ENCODE data around the gene DPCD.
"Not testable (repeated sequence)": the region's sequence is repeated elsewhere in the genome, so short reads cannot be mapped to it uniquely, and the experiment has no call there.

The DPCD gene

DNA sequence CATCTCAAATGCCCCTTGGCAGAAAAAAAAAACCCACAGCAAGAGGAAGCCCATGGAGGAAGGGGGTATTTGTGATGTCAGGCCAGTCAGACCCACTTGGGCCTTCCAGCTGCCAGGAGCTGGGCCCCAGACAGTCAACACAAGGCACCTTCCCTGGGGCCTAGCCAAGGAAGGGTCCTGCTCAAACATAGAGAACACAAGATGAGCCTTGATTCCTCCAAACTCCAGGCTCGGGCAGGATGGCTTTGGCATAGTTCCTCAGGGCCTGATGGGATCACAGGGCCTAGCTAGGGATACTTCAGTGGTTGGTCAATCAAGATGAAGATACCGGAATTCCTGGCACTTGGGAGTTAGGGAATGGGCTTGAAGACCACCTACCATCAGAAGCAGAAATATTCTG is 30.8 kb downstream of the DPCD start:
- DNase-seq (ENCODE audit: low read depth, low spot score): no peak

DNA sequence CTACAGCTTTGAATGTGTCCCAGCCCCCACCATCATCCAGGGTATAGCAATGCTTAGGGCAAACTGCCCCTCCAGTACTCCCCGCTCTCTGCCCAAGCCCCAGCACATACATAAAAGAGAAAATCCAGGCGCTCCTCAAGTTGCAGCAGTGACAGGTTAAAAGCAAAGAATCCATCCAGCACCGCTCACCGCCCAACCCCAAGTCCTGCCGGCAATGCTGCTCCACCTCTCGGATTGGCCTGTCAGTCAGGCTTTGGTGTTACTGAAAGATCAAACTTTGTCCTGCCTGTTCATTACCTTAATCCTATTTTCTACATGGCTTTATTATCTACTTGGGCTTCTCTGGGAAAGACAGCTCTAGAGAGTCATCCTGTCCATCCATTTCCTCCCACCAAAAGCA is 31.9 kb downstream of the DPCD start:
- DNase-seq (ENCODE audit: low read depth, low spot score): no peak

DNA sequence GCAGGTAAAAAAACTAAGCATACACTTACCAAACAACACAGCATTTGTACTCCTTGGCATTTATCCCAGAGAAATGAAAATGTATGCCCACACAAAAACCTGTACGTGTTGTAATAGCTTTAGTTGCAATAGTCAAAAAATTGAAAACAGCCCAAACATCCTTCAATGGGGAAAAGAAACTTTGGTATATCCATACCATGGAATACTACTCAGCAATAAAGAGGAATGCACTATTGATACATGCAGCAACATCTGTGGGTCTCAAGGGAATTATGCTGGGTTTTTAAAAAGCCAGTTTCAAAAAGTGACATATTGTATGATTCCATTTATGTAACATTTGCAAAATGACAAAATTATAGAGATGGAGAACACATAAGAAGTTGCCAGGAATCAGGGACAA is 35.4 kb downstream of the DPCD start:
- DNase-seq (ENCODE audit: low read depth, low spot score): no peak

DNA sequence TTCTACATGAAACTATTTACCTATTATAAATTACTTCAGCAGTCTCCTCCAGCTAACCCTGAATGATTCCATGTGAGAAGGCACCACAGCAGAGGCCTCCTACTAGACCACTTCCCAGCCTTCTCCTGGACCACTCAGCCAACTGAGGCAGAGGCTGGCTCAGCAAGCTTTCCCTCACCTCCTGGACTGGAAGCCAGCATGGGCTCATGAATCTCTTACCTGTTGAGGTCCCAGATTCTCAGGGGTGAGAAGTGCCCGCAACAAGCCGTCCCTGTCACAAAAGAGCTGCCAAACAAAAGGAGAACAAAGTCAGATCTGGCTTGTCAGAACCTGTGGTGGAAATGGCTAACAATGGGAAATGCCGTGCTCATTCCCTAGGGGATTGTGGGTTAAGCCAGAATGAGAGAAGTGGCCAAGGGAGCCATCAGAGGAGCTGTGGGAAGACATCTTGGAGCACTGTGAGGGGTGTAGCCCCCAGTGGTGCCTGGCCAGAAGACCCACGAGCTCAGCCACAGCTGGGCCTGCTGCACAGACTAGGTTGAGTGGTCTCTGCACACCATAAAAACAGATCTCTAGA is 36.5 kb downstream of the DPCD start:
- no peak for DNase-seq (ENCODE audit: low read depth, low spot score)

DNA sequence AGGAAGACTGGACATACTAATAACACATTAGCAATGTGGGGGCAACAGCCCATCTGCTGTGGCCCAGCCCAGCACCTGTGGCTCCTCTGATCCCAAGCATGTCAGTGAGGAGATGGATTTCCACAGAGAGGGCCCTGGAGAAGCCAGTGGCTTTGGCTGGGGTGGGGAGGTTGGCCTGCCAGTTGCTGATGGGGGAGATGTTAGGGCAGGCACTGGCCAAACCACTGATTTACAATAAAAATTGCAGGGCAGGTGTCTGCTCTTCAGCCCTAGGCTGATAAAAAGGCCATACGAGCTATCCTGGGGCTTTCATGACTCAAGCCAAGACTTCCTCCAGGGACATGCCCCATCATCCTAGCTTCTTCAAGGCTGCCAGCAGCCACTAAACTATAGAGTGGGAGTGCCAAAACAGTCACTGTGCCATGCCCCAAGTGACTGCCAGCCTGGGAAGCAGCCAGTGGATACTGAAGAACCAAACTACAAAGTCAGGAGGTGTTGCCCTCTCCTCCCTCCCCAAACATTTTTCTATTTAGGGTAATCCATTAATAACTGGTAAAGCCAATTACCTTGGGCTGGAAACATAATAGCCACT is 37.8 kb downstream of the DPCD start:
- DNase-seq (ENCODE audit: low read depth, low spot score): no peak

DNA sequence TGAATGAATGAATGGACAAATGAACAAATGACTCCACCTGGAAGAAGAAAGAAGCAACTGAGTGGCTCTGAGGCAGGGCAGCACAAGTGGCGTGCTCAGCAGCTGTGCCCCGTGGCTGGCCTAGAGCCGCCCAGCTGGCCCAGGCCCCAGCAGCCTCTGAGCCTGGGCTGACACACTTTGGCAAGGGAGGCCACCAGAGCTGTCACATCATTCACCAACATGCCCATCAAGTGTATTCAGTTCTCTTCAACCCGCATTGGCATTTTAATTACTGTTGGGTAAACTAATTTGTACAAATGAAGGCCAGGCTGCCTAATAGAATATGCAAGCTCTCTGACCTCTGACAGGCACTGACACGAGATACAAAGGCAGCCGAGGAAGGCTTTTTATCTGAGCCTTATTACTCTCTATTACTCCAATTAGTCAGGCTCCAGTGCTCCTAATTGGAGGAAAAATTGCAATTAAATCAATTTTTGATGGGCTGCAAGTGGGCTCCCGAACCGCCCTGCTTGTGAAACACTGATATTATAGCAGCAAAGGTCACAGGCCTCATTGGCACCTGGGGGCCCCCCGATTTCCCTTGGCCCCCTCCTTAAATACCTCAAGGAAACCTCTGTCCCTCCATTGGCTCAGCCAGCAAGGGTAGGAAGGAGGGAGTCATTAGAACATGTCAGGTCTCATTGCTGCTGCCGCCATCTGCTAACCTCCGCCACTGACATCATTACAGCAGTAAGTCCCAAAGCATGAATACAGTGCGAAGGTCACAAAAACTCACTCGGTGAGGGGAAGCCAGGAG is 41.9 kb downstream of the DPCD start:
- DNase-seq (ENCODE audit: low read depth, low spot score): no peak

DNA sequence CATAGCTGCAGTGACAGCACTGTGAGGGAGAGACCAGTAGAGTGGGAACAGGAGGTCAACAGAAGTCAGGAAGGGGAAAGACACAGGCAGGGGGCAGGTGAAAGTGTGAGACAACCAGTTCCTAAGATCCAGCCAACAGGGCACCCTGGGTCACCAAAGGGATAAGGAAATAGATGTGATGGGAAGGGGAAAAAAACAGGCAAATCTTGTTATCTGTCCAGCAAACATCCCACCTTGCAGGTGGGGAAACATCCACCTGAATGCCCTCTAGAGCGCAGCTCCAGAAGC is 42.5 kb downstream of the DPCD start:
- no peak for DNase-seq (ENCODE audit: low read depth, low spot score)

DNA sequence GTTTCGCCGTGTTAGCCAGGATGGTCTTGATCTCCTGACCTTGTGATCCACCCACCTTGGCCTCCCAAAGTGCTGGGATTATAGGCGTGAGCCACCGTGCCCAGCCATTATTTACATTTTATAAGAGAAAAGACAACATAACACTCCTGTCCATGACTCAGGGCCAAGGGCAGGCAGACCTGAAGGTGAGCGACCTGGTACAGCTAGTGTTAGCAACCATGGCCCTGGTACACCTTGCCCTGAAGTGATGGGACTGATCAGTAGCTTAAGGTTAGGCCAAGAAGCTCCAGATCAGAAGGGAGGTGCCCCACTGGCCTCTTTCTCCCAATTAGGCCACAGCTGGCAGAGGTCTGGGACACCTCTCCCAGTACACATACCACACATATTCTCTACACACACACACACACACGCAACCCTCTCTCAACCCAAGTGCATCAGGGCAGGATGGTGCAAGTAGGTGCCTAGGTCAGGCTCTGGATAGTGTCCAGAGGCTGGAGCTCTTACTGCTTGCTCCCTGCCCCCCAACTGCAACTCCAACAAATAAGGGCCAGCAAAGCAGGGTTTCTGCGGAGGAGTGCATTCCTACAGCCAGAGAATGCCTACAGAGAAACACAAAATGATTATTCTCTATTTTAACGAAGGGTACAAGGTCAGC is 43.8 kb downstream of the DPCD start:
- no peak for DNase-seq (ENCODE audit: low read depth, low spot score)

DNA sequence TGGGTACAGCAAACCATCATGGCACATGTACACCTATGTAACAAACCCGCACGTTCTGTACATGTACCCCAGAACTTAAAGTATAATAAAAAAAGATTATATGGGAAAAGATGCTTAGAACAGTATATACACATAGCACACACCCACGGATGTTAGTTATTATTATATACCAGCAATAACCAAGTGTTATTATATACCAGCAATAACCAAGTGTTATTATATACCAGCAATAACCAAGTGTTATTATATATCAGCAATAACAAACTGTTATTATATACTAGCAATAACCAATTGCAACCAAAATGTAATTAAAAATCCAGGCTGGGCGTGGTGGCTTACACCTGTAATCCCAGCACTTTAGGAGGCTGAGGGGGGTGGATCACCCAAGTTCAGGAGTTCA is 45.4 kb downstream of the DPCD start:
- DNase-seq (ENCODE audit: low read depth, low spot score): not testable (repeated sequence)

DNA sequence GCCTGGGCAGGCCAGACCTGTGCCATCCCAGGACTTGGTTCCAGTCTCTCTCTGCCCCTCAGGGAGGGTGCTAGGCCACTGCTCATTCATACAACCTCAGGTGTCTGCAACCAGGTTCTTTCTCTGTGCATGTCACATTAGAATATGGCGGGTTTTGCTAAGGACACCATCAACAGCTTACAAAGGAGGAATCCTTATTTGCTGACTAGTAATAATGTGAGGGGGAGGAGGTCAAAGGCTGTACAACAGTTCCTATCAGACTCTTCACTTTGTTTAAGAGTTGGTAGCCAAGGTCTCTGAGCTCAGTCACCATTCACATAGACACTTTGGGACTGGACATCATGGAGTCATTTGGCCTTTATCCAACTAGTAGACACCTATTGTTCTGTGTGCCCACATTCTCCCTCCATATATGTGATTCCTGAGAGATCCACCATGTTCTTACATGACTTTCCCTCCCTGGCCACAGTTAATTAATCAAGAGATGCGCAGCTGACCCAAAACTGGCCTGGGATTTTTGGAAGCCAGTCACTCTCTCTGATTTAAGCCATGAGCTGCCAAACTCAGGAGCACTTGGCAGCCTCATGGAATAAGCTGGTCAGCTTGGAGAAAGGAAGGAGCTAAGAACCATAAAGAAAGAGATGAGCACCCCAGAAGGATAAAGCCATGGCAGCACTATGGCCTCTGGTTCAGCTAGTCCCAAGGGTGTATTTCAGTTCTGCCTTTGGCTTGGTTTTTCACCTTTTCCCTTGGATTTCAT is 51.2 kb downstream of the DPCD start:
- DNase-seq (ENCODE audit: low read depth, low spot score): no peak

DNA sequence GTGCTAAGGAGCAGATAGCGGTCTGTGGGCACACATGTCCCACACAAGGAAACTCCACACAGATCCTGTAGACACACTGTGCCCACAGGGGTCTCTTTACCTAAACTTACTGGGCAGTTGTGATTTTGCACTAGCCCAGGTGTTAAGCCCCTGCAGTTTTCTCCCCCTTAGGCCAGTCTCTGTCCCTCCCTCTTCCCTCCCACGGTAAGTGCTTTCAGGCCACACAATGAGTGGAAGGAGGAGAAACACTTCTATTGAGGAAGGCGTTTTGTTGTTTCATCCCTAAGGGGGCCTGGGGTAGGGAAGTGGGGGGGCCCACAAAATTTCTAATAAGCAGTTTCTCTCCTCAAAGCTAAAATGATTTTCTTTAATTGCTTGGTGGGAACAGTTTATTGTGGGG is 55.4 kb downstream of the DPCD start:
- DNase-seq (ENCODE audit: low read depth, low spot score): no peak

DNA sequence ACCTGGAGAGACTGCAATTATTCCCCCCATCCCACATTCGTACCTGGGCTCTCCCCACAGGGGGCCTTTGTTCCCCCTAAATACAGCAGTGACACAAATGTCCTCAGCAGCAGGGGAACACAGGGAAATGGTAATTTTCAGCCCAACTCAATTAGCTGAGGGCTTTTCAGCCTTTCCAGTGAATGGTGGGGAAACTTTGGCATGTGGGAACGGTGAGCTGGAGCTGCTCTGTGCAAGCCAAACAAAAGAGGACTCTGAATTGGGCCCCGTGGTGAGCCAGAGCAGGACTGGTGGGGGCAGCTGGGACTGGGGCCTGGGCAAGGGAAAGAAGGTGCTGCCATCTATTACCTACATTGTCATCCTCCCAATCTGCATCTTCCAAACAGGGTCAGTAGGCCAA is 55.9 kb downstream of the DPCD start:
- no peak for DNase-seq (ENCODE audit: low read depth, low spot score)

DNA sequence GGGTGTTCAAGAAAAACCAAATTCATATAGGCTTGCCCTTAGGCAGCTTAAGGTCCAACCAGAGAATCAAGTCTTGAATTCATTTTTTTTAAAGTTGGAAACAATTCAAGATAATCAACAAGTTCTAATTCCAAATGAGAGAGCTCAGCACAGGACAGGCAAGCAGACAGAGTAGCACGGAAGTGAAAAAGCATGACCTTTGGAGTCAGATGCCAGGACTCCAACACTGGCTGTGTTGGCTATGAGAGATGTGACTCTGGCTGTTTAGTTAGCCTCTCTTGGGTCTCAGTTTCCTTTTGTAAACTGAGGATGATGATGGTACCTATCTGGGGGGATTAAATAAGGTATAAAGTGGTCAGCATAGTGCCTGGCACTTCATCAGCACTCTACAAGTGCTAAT is 57.5 kb downstream of the DPCD start:
- DNase-seq (ENCODE audit: low read depth, low spot score): no peak

DNA sequence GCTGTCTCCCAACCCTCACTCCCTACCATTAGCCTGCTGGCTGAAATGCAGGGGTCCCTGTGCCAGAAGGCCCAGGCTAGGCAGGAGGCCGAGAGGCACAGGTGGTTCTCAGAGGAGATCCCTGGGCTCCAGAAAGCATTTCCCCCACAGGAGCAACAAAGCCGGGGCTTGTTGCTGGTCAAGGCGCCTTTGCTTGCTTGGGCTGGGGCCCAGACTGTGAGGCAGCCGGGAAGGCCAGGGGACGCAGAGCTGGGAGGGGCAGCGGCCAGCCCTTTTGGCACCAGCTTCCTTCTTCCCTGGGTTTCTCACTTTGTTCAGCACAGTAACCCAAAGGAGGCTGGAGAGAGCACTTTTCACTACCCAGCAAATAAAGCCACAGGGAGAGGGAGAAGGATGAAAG is 58.2 kb downstream of the DPCD start:
- no peak for DNase-seq (ENCODE audit: low read depth, low spot score)

DNA sequence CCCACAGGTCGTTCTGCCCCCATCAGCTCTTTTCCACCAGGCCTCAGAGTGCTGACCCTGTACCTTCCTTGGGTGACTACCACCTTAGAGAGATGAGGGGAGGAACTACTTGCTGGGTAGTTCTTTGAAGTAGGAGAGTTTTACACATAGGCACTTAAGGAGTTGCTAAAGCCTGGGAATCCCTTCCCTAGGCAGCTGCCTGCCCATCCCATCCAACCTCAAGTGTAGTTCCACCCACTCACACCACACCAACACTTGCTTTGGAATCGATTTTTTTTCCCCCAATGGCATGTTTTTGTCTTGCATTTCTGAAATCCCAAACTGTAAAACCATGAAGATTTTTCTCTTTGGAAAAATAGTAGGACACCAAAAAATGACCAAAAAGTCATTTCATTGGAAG is 59.1 kb downstream of the DPCD start:
- DNase-seq (ENCODE audit: low read depth, low spot score): no peak

DNA sequence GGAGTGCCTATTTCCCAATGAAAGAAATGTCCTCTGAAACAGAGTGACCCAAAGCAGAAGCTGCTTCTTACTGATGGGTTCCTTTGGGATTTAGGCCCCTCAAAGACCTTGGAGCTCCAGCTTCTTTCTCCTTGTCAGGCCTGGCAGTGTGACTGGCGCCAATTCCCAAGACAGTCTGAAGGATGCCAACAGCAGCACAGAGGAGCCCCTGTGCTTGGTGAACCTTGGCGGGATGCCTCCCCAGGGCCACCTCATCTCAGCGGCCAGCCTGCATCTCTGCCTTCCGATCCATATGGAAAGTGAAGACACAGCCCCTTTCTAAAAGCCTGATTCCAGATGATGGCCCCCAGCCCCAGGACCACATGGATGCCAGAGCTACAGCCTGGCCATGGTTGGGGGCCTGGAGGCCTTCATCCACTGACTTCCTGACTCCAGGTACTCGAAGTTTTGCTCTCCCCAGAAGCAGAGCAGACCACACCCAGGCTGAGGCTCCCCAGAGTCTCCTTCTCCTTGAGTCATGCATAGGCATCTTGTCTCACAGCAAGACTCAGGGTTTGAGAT is 61.5 kb downstream of the DPCD start:
- DNase-seq (ENCODE audit: low read depth, low spot score): no peak

DNA sequence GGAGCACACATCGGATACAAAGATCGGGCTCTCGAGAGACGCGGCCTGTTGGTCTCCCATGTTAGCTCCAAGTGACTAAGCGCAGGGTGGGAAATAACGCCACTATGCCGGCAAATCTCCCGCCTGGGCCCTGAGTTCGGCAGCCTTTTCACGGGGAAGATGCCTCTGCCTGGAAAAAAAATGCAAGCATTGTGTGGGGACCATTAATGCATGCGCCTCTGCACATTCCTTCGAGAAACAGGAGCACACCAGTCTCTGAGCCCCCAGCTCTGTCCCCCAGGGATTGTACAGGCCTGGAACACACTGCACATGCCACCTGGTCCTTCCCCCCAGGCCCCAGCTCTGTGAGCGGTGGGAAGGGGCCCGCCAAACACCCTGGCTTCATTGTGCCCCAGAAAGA is 62.7 kb downstream of the DPCD start:
- DNase-seq (ENCODE audit: low read depth, low spot score): no peak

DNA sequence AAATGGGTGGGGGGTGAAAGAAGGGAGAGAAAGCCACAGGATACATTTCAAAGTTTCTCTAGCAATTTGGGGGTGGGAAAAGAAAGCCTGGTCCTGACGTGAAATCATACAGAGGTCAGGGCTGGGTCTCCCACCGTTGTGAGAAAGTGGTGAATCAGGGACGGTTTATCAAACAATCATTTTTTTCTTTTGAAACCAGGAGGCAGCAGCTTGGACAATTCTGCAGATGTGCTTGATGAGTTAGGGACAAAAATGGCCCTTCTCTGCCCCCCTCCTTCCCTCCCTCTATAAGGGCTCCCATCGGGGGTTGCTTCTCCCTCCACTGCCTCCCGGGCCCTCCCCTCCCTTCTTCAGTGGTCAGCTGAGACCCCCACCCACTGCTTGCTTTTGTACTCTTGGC is 63.2 kb downstream of the DPCD start:
- no peak for DNase-seq (ENCODE audit: low read depth, low spot score)

DNA sequence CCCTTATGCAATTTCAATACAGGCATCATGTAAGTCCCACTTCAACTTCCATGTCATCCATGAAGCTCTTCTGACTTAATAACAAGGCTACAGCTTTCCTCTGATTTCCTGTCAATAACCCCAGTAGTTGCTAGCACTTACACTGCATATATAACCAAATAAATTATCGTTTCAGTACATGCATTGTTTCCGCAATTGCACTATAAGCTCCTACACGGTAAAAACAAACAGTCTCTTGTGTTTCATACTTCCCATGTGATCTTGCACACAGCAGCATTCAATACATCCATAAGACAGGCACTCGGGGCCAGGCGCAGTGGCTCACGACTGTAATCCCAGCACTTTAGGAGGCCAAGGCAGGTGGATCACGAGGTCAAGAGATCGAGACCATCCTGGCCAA is 65.4 kb downstream of the DPCD start:
- DNase-seq (ENCODE audit: low read depth, low spot score): no peak

DNA sequence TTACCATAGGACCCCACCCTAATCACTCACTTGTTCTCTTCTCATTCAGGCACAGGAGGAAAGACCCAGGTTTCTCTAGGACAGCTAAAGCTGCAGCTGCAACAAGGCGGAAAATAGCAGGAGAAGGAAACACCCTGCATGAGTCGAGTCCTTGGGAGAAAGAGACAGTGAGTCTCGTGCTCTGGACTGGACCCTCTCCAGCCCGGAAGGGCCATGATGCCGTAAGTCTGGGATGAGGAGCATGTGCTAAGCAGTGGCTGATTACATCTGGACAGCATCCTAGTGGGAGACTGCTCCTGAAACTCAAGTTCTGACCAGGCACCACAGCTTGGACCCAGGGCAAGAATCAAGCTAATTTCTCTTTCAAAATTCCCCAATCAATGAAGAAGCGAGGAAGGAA is 67.4 kb downstream of the DPCD start:
- DNase-seq (ENCODE audit: low read depth, low spot score): no peak

DNA sequence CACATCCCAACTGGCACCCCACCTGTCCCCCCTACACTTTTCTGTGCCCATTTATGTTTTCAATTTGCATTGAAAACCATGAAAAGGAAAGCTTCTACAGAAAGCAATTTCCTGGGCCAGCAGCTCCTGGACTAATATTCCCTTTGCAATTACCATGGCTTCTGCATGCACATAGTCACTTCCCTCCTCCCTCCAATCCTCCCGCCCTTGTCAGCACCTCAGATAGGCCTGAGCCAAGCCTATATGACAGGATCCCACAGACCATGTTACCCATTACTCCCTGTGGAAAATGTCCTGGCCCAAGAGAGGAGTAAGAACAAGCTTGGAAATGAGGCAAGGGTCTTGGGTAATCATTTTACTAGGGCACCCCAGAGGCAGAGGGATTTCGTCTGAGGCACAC is 68.8 kb downstream of the DPCD start:
- no peak for DNase-seq (ENCODE audit: low read depth, low spot score)

DNA sequence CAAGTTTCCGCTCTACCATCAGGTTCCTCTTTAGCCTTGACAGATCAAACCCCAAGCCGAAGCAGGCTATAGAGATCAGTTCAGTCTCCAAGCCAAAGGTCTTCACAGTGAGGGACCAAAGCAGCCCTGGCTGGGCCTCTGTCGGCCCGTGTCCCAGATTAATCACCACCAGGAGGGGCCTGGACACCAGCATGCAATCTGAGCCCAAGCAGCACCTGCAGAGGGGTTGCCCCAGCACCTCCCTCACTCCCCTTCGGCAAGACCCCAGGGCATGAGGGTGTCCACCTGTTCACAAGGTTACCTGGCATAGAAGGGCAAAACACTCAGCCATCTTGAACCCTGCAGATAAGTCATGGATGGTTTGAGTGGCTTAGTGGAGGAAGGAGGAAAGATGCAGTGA is 70.9 kb downstream of the DPCD start:
- DNase-seq (ENCODE audit: low read depth, low spot score): no peak
